K562 (cell line): ENCODE measurements around the gene AP1S3. TPM values are rescaled to one million over a fixed set of nuclear protein-coding genes. Genes with fewer than 3 reads are reported as not detected.

Experiments
- ATAC-seq: fragments of 200-7000 bp; cut with Tn5 transposase; 3 replicates; pipeline ENCODE4 v1.9.1; 2020; ENCODE audit warnings: moderate library complexity
- BruUV-seq: library from RNA; stranded (reverse); fragments of 400-500 nt; replicated peaks from 2 replicates; lab custom pipeline; 2021; lab: Mats Ljungman, UMichigan
- CTCF ChIA-PET: fragments of 300-600 bp; formaldehyde crosslinking; extraction: SDS; loops from one replicate; lab custom pipeline; 2021; ENCODE audit warnings: low intra/inter-chr PET ratio; lab: Yijun Ruan, JAX
- POLR2A ChIA-PET: fragments of 300-600, 350-650 bp; sonication (Branson Sonifier 250); formaldehyde crosslinking; extraction: SDS; loops from one replicate; lab custom pipeline; 2021; ENCODE audit warnings: antibody characterized with exemption, inconsistent platforms; lab: Yijun Ruan, JAX
- DNase-seq, 4 experiments: peaks; one replicate each; pipeline versions ENCODE4 v3.0.0 to v3.0.0-alpha.2; 2011 to 2018; ENCODE audit warnings: low spot score in 3 of 4, mixed read lengths in 3 of 4; ENCODE audit errors: extremely low read depth in 1 of 4
- FAIRE-seq: peaks from 2 replicates; lab custom pipeline; 2011; peaks lifted over from hg19 to GRCh38; lab: Jason Lieb, UNC
- H2AFZ ChIP-seq: 2 replicates; pipeline ENCODE4 v1.6.0; 2011; ENCODE audit warnings: low read depth, low read length, control low read depth, inconsistent platforms
- H3K27ac ChIP-seq: fragments of 200-600 bp; 3 replicates; pipeline ENCODE4 v1.8.0; 2011; ENCODE audit warnings: low read depth, mild to moderate bottlenecking, control low read depth, inconsistent platforms, low read length, moderate library complexity, mixed read lengths; ENCODE audit errors: extremely low read depth
- H3K27me3 ChIP-seq, 2 experiments: fragments of 300-600 bp in 1 of 2; 2 replicates in 1 of 2; 3 replicates in 1 of 2; pipeline versions ENCODE4 v1.6.0 to v1.8.0; 2011; ENCODE audit warnings: inconsistent platforms in 2 of 2, low read length in 2 of 2, mild to moderate bottlenecking in 1 of 2, mixed read lengths in 1 of 2, moderate library complexity in 1 of 2; ENCODE audit not compliant: control insufficient read depth in 2 of 2, insufficient read depth in 2 of 2
- H3K36me3 ChIP-seq: fragments of 300-600 bp; 3 replicates; pipeline ENCODE4 v1.8.0; 2011; ENCODE audit warnings: mild to moderate bottlenecking, low read length, inconsistent platforms; ENCODE audit not compliant: control insufficient read depth, insufficient read depth
- H3K4me1 ChIP-seq, 2 experiments: fragments of 200-600 bp in 1 of 2; replicated peaks in 1 of 2; 2 replicates in 1 of 2; 3 replicates in 1 of 2; pipeline versions ENCODE4 v1.5.1 to v1.8.0; 2011; ENCODE audit warnings: inconsistent platforms in 2 of 2, low read length in 2 of 2, mild to moderate bottlenecking in 1 of 2, mixed read lengths in 1 of 2, moderate library complexity in 1 of 2; ENCODE audit not compliant: control insufficient read depth in 2 of 2, insufficient read depth in 2 of 2
- H3K4me2 ChIP-seq: 2 replicates; pipeline ENCODE4 v1.6.1; 2011; ENCODE audit warnings: low read length, control low read depth, inconsistent platforms, mixed read lengths; ENCODE audit not compliant: insufficient read depth
- H3K4me3 ChIP-seq: fragments of 200-600 bp; sonication (generic), shearing (Covaris generic); 2 replicates; pipeline ENCODE4 v1.5.1; 2016; ENCODE audit warnings: control low read depth, inconsistent platforms
- H3K79me2 ChIP-seq: fragments of 200-600 bp; 3 replicates; pipeline ENCODE4 v1.8.0; 2011; ENCODE audit warnings: low read length, inconsistent platforms; ENCODE audit not compliant: control insufficient read depth, insufficient read depth
- H3K9ac ChIP-seq, 2 experiments: 2 replicates each; pipeline versions ENCODE4 v1.6.0 to v1.6.1; 2011; ENCODE audit warnings: low read depth in 2 of 2, low read length in 2 of 2, control low read depth in 1 of 2, inconsistent platforms in 1 of 2, mild to moderate bottlenecking in 1 of 2, mixed read lengths in 1 of 2; ENCODE audit not compliant: insufficient read depth in 1 of 2
- H3K9me1 ChIP-seq: one replicate; pipeline ENCODE4 v1.6.0; 2011; ENCODE audit warnings: inconsistent platforms, mild to moderate bottlenecking, low read length, moderate library complexity; ENCODE audit not compliant: control insufficient read depth, insufficient read depth
- H3K9me3 ChIP-seq: replicated peaks from 2 replicates; pipeline ENCODE4 v1.5.1; 2011; ENCODE audit warnings: low read depth, low read length, inconsistent platforms; ENCODE audit not compliant: control insufficient read depth, insufficient read depth
- H4K20me1 ChIP-seq: replicated peaks from 2 replicates; pipeline ENCODE4 v1.6.1; 2011; ENCODE audit warnings: low read length, inconsistent platforms, mixed read lengths; ENCODE audit not compliant: control insufficient read depth, insufficient read depth
- DEAF1 ChIP-seq: fragments of 450-650 bp; formaldehyde crosslinking; IDR thresholded peaks from 2 replicates; pipeline ENCODE4 v1.4.0; 2020; ENCODE audit warnings: mild to moderate bottlenecking, moderate library complexity
- PRPF4 ChIP-seq: fragments of 200-400 bp; formaldehyde crosslinking; IDR thresholded peaks from one replicate; pipeline ENCODE4 v1.6.1; 2017; ENCODE audit warnings: low read length, low read depth, mild to moderate bottlenecking; ENCODE audit not compliant: insufficient read depth, poor library complexity, severe bottlenecking
- ZC3H4 ChIP-seq: sonication (generic); formaldehyde crosslinking; IDR thresholded peaks from 2 replicates; pipeline ENCODE4 v1.9.0; 2021; ENCODE audit warnings: missing genetic modification reagents, borderline replicate concordance
- ZNF75A ChIP-seq: fragments of 450-650 bp; formaldehyde crosslinking; IDR thresholded peaks from 2 replicates; pipeline ENCODE4 v1.4.0; 2020; ENCODE audit warnings: mild to moderate bottlenecking
- WGBS: fragments of 100-300 bp; shearing (Covaris generic); methylation state at CpG from one replicate; pipeline ENCODE4 v1.1.6; 2016; ENCODE audit warnings: low coverage, mixed read lengths; ENCODE audit not compliant: insufficient coverage; ENCODE audit errors: missing lambda C conversion rate; 5-methylcytosine and 5-hydroxymethylcytosine counted together
- in situ Hi-C: fragments of 300-500 bp; cut with MboI; formaldehyde crosslinking; loops from 4 replicates; pipeline ENCODE4 v1.15.0; 2018; ENCODE audit warnings: inconsistent platforms, mixed read lengths
- intact Hi-C: fragments of 100-400 bp; cut with micrococcal nuclease; formaldehyde crosslinking; loops from 2 replicates; pipeline ENCODE4 v1.14.2; 2022
- polyA plus RNA-seq, 8 experiments: library from polyadenylated mRNA; depleted of rRNA in 4 of 8; stranded (reverse) in 5 of 8; unstranded in 3 of 8; fragments of >200 nt; fragmentation: Nextera tagmentation in 2 of 8; fragmentation: Illumina TruSeq in 1 of 8; extraction: Ambion mirVana in 2 of 8; extraction: Trizol in 1 of 8; gene quantifications; 2 replicates each; pipeline versions ENCODE4 v1.2.1 to v1.2.3, GENCODE V29; 2011 to 2014; ENCODE audit warnings: inconsistent platforms in 1 of 8, missing spikeins in 1 of 8
- total RNA-seq, 7 experiments: library from RNA; depleted of rRNA in 6 of 7; stranded (reverse); fragments of >200 nt in 6 of 7; fragmentation: Illumina TruSeq in 2 of 7; extraction: Trizol in 2 of 7; gene quantifications; 2 replicates each; pipeline versions ENCODE4 v1.2.1 to v1.2.3, GENCODE V29; 2011 to 2021; ENCODE audit warnings: low replicate concordance in 1 of 7

Gene AP1S3
- total and polyA plus RNA-seq, 9 of the 15 experiments (the other 6 are each of a cell fraction or from before 2014, with no cell fraction given) = 0.50 to 3.8 (median 2.1) TPM

GRCh38 chr2:223729781-223730180 lies 107.6 kb downstream of the AP1S3 start:
- no TSS peak for BruUV-seq
- H3K9me3 ChIP-seq = no peaks in the 10 kb centered on the region
- H3K4me3 ChIP-seq = no peak overlapping the region
- ATAC-seq (no peak), FAIRE-seq (no peak)
- no peaks in the 10 kb centered on the region for H4K20me1 ChIP-seq
- H3K27ac ChIP-seq = no peak overlapping the region
- CTCF ChIA-PET = no interaction called here
- intact Hi-C loops = no loop called here
- peaks cover 0 to 11% of the 10 kb centered on the region in 2 experiments; a peak in 2 of 5 replicates for H3K4me1 ChIP-seq
- no peaks in the 10 kb centered on the region for H3K36me3 ChIP-seq
- no peak overlapping the region for H3K9ac ChIP-seq
- no peak overlapping the region for H3K4me2 ChIP-seq
- H3K9me1 ChIP-seq = no peaks in the 10 kb centered on the region
- no peak overlapping the region for H2AFZ ChIP-seq
- 54% methylated on average over 2 of the region's 2 CpGs for WGBS
- no peak for TF ChIP-seq PRPF4
- TF ChIP-seq ZC3H4 (CRISPR knock-in tag) = no peak
- TF ChIP-seq DEAF1 (CRISPR knock-in tag) = no peak
- no peak for TF ChIP-seq ZNF75A (CRISPR knock-in tag)
- TF ChIP-seq, all 486 proteins: peak for 0
- no peaks in the 10 kb centered on the region for H3K79me2 ChIP-seq
- H3K27me3 ChIP-seq = no peaks in the 10 kb centered on the region
- in situ Hi-C loops = no loop called here
- POLR2A ChIA-PET = interaction anchor here (0.7 to 1.0 kb wide), 2 partner anchors 31 to 258 kb away, joined by 3 to 6 read pairs; no protein-coding TSS in a partner anchor
- no peak for DNase-seq
